Measurements from ENCODE around the gene TMEM30A. TPM values are rescaled to one million over a fixed set of nuclear protein-coding genes. Genes with fewer than 3 reads are reported as not detected.

TMEM30A gene
- total and polyA plus RNA-seq, 2 of the 13 experiments (the other 11 are each of a cell fraction or from before 2014, with no cell fraction given) = 17.6 to 54.4 TPM

DNA sequence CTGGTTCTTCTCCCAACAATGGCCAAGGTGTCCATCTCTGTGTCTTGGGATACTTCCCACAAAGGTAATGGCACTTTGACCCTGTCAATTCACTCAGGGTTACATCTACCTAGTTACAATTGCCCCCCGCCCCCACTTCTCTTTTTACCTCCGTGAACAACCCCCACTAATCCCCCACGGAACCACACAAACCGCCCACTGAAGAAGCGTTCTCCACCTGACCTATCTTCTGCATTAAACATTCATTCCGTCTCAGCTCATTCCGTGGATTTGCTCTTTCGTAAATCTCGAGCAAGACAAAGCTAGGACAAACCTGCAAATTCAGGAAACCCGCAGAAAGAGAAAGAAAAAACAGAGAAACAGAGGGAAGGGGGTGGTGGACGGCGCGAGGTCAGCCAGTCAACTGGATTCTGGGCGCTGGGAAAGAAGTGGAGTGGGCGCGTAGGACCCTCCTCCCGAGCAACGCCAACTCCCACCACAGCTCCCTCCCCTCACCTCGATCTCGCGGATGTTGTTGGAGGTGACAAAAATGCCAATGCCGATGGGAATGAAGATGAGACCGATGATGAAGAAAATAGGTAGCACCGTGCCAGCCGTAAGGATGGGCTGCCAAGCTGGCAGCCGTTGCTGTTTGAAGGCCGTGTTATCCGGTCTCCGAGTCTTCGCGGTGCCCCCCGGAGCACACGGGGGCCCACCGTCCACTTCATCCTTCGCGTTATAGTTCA is 523 bp downstream of the TMEM30A start (continued):
- TF ChIP-seq, protein P1, sequence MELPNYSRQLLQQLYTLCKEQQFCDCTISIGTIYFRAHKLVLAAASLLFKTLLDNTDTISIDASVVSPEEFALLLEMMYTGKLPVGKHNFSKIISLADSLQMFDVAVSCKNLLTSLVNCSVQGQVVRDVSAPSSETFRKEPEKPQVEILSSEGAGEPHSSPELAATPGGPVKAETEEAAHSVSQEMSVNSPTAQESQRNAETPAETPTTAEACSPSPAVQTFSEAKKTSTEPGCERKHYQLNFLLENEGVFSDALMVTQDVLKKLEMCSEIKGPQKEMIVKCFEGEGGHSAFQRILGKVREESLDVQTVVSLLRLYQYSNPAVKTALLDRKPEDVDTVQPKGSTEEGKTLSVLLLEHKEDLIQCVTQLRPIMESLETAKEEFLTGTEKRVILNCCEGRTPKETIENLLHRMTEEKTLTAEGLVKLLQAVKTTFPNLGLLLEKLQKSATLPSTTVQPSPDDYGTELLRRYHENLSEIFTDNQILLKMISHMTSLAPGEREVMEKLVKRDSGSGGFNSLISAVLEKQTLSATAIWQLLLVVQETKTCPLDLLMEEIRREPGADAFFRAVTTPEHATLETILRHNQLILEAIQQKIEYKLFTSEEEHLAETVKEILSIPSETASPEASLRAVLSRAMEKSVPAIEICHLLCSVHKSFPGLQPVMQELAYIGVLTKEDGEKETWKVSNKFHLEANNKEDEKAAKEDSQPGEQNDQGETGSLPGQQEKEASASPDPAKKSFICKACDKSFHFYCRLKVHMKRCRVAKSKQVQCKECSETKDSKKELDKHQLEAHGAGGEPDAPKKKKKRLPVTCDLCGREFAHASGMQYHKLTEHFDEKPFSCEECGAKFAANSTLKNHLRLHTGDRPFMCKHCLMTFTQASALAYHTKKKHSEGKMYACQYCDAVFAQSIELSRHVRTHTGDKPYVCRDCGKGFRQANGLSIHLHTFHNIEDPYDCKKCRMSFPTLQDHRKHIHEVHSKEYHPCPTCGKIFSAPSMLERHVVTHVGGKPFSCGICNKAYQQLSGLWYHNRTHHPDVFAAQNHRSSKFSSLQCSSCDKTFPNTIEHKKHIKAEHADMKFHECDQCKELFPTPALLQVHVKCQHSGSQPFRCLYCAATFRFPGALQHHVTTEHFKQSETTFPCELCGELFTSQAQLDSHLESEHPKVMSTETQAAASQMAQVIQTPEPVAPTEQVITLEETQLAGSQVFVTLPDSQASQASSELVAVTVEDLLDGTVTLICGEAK (IDR thresholded peaks at IDR 0.05) = no peak
- TF ChIP-seq, protein P1 (CRISPR knock-in tag; IDR thresholded peaks at IDR 0.05) = 0 out of 2 replicates have a peak, but pooled peaks have one; percentile 8
- TF ChIP-seq BRD4 (CRISPR knock-in tag; IDR thresholded peaks at IDR 0.05) (no peak), MEIS1 (CRISPR knock-in tag; IDR thresholded peaks at IDR 0.05; ENCODE audit: borderline replicate concordance) (no peak), RORA (CRISPR knock-in tag; IDR thresholded peaks at IDR 0.05) (no peak), ZNF660 (CRISPR knock-in tag; IDR thresholded peaks at IDR 0.05; ENCODE audit: borderline replicate concordance, low read depth) (no peak), ZNF598 (CRISPR knock-in tag; IDR thresholded peaks at IDR 0.05; ENCODE audit: borderline replicate concordance) (no peak), SIN3B (IDR thresholded peaks at IDR 0.05; ENCODE audit: low read length) (no peak), ATF7-NPFF (CRISPR knock-in tag; IDR thresholded peaks at IDR 0.05; ENCODE audit: low read depth) (peak; percentile 8; the same call in 1 of the 2 replicates), ZNF549 (CRISPR knock-in tag; IDR thresholded peaks at IDR 0.05) (no peak), KDM5B (CRISPR knock-in tag; IDR thresholded peaks at IDR 0.05; ENCODE audit: borderline replicate concordance) (0 out of 2 replicates have a peak, but pooled peaks have one; percentile 65), ZMAT3 (CRISPR knock-in tag; conservative IDR thresholded peaks at IDR 0.05) (peak; percentile 17; the same call in 1 of the 2 replicates), ZNF569 (CRISPR knock-in tag; IDR thresholded peaks at IDR 0.05; ENCODE audit: borderline replicate concordance) (0 out of 2 replicates have a peak, but pooled peaks have one; percentile 1), ZNF17 (CRISPR knock-in tag; IDR thresholded peaks at IDR 0.05) (no peak), ZNF746 (CRISPR knock-in tag; IDR thresholded peaks at IDR 0.05) (no peak)

Data from HepG2 (cell line).